C4-2B (cell line): ENCODE data around the gene KRTAP2-2.

Source experiments
- ZFX ChIP-seq: fragments of 450-650 bp; IDR thresholded peaks from 2 replicates; pipeline ENCODE4 v1.6.1; 2017
- TF ChIP-seq, protein P1 (sequence below): fragments of 450-650 bp; conservative IDR thresholded peaks from 2 replicates; pipeline ENCODE4 v1.5.1; 2017; ENCODE audit warnings: mild to moderate bottlenecking

GRCh38 chr17:41016578-41017215 lies 38.3 kb downstream of the KRTAP2-2 start:
- TF ChIP-seq, protein P1, sequence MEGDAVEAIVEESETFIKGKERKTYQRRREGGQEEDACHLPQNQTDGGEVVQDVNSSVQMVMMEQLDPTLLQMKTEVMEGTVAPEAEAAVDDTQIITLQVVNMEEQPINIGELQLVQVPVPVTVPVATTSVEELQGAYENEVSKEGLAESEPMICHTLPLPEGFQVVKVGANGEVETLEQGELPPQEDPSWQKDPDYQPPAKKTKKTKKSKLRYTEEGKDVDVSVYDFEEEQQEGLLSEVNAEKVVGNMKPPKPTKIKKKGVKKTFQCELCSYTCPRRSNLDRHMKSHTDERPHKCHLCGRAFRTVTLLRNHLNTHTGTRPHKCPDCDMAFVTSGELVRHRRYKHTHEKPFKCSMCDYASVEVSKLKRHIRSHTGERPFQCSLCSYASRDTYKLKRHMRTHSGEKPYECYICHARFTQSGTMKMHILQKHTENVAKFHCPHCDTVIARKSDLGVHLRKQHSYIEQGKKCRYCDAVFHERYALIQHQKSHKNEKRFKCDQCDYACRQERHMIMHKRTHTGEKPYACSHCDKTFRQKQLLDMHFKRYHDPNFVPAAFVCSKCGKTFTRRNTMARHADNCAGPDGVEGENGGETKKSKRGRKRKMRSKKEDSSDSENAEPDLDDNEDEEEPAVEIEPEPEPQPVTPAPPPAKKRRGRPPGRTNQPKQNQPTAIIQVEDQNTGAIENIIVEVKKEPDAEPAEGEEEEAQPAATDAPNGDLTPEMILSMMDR, result no peak
- no peak for TF ChIP-seq ZFX
